GM19238 (cell line): ENCODE data around the gene RTF2.
"Not testable (repeated sequence)": the region's sequence is repeated elsewhere in the genome, so short reads cannot be mapped to it uniquely, and the experiment has no call there.

Source experiments
- DNase-seq: peaks from one replicate; pipeline ENCODE4 v3.0.0; 2011; ENCODE audit warnings: low spot score; ENCODE audit not compliant: insufficient read length

RTF2 gene

DNA sequence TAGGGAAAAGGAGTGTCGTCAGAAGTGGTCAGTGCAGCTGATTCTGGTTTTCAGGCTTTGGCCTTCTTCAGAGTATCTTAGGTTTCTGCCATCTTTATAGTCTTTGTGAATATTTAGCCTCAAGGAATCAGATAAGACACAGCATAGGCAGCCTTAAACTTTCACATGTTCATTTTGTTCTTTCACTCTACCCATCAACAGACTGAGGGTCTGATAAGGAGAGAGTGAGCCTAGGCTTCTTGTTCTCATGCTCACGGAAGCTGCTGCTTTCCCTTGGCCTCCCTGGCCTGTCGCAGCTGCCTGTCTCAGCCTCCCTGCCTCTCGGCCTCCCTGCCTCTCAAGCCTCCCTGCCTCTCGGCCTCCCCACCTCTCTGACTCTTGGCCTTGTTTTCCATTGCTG lies 20.1 kb downstream of the RTF2 start:
- no peak for DNase-seq

DNA sequence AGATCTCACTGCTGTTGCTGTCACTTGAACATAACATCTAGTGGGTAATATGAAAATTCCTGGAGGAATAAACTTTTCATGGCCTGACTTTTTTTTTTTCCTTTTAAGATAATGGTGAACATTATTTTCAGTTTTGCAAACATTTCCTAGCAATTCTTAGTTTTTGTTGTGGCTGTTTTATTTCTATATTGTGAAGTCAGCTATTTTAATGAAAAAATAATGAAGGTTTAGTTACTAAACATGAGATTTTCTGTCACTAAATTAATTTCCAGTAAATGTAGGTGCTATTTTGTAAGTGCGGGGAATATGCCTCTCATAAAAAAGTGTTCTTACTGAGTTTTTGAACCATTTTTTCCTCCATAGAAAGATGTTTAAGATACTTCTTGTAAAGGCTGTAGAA lies 32.7 kb downstream of the RTF2 start:
- no peak for DNase-seq

DNA sequence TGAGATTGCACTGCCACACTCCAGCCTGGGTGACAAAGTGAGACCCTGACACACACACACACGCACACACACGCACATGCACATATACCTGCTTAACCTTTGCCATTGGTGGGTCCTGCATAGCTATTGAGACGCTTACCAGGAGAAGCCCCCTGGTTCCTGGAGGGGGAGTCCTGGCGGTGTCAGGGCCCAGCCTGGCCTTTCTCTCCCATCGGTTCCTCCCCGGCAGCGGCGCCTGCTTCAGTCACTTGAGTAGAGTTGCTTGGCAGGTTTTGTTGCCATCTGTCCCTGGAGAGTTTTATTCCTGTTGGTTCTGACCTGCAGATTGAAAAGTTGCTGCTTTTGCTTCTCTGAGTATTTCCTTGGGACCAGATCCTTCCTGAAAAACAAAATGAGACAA lies 35.5 kb downstream of the RTF2 start:
- DNase-seq: no peak

DNA sequence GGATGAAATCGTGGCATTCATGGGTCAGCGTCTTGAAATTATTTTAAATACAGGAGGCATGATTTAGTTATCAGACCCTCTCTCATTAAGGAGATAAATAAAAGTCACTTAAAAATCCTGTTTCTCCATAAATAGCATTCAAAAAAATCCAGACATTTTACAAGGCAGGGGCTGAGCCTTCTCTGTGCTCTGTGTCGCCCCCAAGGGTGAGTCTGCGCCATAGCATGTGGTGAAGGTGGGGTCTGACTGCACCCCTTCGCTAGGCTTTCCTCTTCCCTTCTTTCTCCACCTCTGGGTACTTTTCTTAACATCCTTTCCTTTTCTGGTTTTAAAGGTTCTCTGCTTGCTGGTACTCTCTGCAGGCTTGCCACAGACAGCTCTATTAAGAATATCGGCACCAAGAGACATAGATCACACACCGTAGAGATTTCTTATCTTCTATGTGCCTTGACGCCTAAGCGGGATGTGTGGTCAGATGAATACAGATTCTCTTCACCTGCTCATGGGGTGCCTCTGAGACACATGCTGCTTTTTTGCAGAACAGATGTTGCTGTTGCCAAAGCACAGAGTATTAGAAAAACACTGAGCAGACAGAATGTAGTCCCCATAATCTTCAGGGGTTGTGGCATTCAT lies 36.1 kb downstream of the RTF2 start:
- no peak for DNase-seq

DNA sequence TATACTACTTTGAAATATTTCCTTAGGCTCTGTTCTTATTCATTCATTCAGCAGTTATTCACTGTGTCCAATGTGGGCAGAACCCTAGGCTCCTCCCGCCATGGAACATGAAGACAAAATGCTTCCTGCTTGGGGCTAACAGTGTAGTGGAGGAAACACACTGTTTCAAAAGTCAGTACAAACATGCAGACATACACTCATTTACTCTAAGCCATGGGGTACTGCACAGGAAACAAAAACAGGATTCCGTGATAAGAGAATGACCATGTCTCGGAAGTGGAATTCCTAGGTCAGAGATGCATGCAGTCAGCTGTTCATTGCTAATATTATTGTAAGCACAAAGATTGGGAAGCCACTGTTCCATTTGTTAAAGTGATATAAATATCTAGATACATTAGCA lies 37.7 kb downstream of the RTF2 start:
- DNase-seq: no peak

DNA sequence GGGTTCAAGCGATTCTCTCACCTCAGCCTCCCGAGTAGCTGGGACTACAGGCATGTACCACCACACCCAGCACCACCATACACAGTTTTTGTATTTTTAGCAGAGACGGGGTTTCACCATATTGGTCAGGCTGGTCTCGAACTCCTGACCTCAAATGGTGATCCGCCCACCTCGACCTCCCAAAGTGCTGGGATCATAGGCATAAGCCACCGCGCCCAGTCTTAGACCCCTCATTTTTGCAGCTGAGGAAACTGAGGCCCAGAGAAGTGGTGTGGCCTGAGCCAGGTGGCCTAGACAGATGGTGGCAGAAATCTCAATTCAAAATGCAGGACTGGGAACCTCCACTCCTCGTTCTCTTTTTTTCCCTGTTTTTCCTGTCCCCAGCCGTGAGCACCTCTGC lies 43.5 kb downstream of the RTF2 start:
- DNase-seq: no peak

DNA sequence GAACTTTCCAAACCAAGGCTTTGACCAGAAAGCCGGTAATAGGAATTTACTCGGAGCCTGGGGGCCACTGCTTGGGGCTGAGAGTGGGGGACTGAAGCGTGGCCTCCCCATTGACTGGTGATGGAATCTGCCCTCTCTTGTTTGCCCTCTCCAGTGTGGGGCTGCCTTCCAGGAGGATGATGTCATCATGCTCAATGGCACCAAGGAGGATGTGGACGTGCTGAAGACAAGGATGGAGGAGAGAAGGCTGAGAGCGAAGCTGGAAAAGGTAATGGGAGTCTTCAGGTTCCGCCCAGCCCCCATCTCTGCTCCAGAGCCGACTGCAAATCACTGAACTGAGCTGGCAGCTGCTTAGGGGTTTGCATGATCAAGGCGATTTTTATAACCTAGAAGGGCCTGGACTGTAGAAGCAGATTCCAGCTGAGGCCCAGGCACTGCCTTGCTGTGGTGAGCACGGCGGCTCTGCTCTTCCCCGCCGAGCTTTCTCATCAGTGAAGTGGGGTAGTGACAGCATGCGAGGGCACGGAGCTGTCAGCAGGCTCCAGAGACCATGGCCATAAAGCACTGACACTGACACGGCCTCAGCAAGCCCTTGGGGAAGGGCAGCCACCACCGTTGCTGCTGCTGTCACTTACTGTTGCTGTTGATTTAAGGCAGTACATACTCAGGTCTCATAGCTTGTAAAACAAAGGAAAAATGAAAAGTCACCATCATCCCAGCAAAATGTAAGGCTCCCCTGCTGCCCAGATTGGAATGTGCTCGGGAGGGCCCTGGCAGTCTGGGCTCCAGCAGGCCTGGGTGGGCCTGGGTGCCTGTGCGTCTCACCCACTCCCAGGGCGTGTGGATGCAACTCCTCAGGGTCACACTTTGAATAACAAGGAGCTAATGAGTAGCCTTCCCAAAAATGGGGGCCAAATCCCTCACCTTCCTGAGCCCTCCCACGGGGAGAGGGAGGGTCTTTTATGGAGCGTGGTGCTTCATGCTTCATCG lies 45.0 kb downstream of the RTF2 start:
- DNase-seq: no peak

DNA sequence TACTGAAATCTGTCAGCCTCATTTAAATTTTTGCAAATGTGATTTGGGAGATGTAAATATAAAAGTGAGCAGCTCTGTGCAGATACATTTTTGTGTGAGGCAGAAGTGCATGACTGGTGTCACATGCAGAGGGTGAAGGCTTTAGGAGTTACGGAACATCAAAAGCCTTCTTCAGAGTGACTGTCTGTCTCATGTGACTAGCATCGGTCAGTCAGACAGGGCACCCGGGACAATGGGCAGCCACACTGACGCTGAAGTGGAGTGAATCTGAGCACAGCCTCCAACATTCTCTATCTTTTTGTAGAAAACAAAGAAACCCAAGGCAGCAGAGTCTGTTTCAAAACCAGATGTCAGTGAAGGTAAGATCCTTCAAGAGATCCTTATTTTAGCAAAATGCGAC lies 48.2 kb downstream of the RTF2 start:
- no peak for DNase-seq

DNA sequence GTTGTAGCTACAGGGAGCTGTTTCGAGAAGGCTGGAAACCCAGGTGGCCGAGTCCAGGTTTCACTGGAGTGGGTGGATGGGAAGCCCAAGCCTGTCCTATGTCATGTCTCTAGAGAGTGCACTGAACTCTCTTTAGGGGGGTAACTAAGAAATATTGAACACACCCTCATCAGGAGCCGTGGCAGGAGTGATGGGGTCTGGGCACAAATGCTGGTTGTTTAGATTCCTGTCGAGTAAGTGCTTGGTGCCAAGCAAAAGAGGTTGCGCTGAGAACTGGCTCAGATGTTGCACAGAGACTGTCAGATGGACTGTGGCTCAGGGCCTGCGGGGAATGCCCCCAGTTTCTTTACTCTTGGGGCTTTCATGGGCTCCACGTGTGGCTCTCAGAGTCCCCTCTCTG lies 48.8 kb downstream of the RTF2 start:
- no peak for DNase-seq

DNA sequence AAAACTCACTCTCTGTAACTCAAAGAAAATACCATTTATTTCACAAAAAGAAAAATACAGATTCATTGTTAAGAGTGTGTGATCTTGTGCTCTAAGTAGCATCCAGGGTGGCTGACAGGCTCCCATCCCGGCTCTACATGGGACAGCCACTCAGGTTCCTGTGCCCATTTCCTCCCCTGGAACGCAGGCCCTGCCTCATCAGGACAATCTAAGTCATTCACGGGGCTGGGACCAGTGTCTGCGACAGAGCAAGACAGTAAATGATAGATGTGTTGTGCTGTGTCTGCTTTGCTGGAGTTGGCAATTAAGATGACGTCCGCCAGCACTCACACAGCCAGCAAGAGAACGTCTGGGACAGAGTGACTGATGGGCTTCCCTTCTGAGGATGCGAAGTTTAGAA lies 49.2 kb downstream of the RTF2 start:
- DNase-seq: no peak

DNA sequence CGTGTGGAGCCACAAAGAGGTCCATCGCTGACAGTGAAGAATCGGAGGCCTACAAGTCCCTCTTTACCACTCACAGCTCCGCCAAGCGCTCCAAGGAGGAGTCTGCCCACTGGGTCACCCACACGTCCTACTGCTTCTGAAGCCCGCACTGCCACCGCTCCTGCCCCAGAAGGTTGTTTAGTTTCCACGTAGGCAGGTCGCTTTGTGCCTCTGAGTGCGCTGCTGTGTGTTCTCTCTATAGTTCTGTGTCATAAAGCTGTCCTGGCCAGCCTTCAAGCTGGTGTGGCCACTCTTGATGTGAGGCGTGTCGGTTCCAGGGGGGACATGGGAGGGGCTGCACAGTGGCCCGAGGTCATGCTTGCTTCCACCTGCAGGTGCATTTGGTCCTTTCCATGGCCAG lies 49.7 kb downstream of the RTF2 start:
- DNase-seq: no peak

DNA sequence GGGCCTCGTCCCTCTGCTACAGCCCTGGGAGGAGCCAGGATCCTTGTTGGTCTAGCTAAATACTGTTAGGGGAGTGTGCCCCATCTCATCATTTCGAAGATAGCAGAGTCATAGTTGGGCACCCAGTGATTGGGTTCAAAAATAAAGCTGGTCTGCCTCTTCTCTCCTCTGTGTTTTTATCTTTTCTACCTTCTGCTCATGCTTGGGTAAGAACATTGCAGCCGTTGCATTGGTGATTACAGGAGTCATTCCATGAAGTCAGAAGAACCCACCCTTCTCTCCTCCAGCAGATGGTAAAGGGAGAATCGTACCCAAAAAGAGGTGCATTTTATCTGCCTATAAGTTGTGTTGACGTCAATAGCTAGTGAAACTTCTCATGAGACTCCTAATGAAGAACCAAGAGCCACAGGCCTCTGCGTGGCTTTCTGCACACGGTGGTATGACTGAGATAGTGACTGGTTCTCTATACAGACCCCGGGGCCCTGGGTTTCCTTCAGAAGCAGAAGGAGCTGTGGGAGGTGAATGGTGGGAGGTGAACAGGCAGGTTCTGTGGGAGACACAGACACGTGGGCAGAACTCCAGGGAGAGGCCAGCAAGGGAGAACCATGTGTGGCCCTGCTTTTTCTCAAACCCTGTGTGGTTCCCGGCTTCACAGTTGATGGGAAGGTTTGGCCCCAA lies 50.4 kb downstream of the RTF2 start:
- no peak for DNase-seq

DNA sequence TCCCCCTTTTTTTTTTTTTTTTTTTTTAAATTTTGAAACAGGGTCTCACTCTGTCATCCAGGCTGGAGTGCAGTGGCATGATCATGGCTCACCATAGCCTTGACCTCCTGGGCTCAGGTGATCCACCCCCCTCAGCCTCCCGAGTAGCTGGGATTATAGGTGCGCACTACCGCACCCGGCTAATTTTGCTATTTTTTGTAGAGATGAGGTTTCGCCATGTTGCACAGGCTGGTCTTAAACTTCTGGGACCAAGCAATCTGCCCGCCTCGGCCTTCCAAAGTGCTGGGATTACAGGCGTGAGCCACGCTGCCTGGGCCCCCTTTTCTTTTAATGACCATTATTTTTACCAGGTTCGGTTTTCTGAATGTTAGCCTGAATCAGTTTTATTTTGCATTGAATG lies 51.1 kb downstream of the RTF2 start:
- no peak for DNase-seq

DNA sequence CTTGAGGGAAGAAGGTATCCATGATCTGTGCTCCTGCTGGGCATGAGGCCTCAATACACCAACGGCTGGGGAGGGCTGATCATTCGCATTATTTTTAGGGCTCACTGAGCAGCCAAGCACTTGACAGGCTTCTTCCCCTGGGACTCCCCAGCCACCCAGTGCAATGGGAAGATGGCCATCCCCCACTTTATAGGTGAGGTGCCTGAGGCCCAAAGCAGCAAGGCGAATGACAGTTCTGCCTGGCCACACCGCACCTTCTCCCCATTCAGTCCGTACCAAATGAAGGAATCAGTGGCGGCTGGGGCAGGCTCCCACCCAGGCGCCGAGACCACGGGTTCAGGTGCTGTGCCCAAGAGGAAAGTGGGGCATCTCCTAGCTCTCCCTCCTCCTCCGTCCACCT lies 51.8 kb downstream of the RTF2 start:
- no peak for DNase-seq

DNA sequence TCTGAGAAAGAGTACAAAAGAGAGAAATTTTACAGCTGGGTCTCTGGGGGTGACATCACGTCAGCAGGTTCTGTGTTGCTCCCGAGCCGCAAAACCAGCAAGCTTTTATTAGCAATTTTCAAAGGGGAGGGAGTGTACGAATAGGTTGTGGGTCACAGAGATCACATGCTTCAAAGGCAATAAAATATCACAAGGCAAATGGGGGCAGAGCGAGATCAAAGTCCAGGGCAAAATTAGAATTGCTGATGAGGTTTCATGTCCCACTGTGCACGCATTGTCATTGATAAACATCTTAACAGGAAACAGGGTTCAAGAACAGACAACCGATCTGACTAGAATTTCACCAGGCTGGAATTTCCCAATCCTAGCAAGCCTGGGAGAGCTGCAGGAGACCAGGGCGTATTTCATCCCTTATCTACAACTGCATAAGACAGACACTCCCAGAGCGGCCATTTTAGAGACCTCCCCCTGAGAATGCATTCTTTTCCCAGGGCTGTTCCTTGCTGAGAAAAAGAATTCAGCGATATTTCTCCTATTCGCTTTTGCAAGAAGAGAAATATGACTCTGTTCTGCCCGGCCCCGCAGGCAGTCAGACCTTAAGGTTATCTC lies 52.4 kb downstream of the RTF2 start:
- DNase-seq: not testable (repeated sequence)

DNA sequence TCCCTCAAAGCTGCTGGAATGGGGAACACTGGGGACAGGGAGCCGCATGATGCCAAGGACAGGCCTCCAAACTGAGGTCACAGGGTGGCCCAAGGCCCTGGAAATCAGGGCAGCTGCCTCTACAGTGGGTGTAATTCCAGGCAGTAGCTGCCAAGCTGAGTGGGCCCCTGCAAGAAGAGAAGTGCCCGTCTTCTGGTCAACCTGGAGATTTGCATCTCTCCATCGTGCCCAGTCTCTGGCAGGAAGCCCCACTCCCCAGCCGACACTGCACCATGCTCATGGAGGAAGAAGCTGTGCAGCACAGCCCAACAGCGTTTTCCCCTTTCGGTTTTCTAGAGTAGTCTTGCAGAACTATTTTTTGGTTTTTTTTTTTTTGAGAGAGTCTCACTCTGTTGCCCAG lies 53.9 kb downstream of the RTF2 start:
- DNase-seq: no peak

DNA sequence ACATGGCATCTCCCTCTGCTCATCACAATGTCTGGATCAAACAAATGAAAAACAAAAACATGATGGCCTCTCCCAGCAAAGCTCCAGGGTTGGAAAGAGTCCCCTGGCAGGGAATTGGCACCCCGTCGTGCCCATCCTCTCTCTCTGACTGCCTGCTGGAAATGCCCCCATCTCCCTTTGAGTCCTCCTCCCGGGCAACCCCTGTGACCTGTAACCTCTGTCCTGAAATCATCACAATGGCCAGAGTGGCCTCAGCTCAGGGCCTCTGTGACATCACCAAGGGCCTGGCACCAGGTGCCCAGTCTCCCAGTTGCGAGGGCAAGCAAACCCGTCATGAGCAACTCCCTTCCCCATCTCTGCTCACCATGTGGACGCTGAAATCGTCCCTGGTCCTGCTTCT lies 56.0 kb downstream of the RTF2 start, which contains the start of gene FAM209A:
Gene FAM209A (plus strand): TSS at position 301 of the 400 bp plus-strand sequence. CDS start 65 bp downstream, at position 366.
- not testable (repeated sequence) for DNase-seq

DNA sequence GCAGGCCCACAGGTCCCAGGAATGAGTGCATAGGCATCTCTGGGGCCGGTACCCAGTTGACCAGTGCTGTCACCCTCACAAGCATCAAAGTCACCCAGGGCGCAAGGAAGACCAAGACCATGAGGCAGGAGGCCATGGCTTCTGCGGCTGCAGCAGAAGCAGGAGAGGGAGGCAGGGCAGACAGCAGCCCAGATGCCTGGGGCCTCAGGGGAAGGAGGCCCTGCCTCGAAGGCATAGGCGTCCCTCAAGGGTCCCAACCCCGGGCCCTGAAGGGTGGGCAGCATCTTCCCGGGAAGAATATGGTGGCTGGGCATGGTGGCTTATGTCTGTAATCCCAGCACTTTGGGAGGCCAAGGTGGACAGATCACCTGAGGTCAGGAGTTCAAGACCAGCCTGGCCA lies 59.1 kb downstream of the RTF2 start:
- DNase-seq: no peak

DNA sequence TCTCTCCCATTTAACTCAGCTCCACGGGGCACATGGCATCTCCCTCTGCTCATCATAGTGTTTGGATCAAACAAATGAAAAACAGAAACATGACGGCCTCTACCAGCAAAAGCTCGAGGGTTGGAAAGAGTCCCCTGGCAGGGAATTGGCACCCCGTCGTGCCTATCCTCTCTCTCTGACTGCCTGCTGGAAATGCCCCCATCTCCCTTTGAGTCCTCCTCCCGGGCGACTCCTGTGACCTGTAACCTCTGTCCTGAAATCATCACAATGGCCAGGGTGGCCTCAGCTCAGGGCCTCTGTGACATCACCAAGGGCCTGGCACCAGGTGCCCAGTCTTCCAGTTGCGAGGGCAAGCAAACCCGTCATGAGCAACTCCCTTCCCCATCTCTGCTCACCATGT lies 64.5 kb downstream of the RTF2 start, which contains the start of gene FAM209B:
Gene FAM209B (plus strand): TSS at position 301 of the 400 bp plus-strand sequence. CDS start 96 bp downstream, at position 397.
- DNase-seq: not testable (repeated sequence)

DNA sequence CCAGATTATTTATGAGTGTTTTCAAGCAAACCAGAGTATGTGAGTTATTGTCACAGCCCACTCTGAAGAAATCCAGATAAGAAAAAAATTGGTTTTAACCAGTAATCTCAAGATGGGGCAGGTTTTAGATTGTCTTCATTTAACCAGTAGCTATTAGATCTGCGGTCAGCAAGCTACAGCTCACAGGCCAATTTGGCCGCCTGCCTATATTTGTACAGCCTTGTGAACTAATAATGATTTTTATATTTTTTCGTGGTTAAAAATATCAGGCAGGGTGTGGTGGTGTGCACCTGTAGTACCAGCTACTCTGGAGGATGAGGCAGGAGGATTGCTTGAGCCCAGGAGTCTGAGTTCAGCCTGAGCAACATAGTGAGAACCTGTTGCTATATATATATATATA lies 69.6 kb downstream of the RTF2 start:
- DNase-seq: no peak

DNA sequence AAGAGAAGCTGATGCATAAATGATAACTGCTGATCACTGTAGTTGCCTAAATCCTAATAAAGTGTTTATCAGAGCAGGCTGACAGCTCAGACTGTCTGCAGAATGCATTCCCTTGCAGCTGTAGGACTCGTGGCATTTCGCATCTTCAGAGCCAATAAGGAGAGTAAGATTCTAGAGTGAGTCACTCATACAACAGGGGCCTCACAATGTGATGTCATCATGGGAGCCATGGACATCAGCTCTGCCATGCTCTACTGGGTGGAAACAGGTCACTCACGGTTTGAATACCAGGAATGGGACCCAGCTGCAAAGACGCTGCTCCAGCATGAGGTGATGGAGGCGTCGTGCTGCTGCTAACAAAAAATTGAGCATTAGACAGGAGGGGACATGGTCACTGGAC lies 72.0 kb downstream of the RTF2 start:
- no peak for DNase-seq
